ENCODE measurements around the gene FAM204A.

The FAM204A gene

DNA sequence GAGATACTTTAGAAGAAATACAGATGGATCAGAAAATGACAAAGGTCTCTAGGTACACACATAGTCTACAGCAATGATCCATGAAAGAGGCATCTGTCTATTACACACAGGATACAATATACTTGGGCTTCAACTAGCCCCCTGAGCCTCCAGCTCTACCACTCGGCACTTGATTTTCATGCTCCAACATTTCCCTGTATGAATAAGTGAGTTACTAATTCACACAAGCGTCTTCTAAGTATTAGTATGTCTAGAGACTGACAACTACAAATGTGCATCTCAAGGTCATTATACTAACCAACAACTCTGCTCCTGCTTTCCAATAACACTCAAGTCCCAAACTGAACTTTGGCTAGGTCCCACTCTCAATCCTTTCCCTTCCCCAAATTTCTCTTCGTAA, 8.3 kb downstream of the FAM204A start:
- H3K4me3 ChIP-seq (ENCODE audit: low read depth, low read length): no peak overlapping the region
- TF ChIP-seq, protein P1, sequence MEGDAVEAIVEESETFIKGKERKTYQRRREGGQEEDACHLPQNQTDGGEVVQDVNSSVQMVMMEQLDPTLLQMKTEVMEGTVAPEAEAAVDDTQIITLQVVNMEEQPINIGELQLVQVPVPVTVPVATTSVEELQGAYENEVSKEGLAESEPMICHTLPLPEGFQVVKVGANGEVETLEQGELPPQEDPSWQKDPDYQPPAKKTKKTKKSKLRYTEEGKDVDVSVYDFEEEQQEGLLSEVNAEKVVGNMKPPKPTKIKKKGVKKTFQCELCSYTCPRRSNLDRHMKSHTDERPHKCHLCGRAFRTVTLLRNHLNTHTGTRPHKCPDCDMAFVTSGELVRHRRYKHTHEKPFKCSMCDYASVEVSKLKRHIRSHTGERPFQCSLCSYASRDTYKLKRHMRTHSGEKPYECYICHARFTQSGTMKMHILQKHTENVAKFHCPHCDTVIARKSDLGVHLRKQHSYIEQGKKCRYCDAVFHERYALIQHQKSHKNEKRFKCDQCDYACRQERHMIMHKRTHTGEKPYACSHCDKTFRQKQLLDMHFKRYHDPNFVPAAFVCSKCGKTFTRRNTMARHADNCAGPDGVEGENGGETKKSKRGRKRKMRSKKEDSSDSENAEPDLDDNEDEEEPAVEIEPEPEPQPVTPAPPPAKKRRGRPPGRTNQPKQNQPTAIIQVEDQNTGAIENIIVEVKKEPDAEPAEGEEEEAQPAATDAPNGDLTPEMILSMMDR (IDR thresholded peaks at IDR 0.05; ENCODE audit: borderline replicate concordance, insufficient read depth, low read depth, low read length): no peak

DNA sequence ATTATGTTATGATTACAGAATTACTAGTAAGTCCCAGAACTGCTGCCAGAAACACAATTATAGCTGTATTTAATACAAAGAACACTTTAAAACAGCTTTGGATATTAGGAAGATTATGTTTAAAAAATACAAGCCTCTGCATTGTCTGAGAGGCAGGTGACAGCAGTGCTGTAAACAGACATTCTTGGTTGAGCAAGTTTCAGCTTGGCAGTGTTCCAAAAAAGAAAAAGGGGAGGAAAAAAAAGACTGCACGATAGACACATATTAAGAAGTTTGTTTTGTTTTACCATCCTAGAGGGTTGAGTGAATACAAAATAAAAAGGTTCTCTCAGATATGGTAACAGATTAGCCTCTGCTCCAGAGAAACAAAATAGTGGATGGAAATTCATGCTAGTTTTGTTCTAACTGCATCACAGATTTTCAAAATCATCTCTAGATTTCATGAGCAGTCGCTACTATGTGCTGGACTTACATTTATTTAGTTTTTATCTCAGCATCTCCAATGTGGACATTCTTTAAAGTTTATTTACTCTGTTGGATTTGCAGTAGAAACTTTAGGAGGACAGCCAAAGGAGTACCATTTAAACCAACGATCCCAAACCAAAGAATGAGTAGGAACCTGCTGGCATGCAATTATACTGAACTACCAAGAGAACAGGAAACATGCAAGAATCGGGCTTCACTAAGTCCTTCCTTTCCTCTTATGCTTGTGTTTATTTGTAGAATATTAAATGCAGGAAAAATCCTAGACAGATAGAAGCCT, 9.0 kb downstream of the FAM204A start:
- no peak overlapping the region for H3K4me3 ChIP-seq (ENCODE audit: low read depth, low read length)
- TF ChIP-seq, protein P1 (IDR thresholded peaks at IDR 0.05; ENCODE audit: borderline replicate concordance, insufficient read depth, low read depth, low read length): no peak

DNA sequence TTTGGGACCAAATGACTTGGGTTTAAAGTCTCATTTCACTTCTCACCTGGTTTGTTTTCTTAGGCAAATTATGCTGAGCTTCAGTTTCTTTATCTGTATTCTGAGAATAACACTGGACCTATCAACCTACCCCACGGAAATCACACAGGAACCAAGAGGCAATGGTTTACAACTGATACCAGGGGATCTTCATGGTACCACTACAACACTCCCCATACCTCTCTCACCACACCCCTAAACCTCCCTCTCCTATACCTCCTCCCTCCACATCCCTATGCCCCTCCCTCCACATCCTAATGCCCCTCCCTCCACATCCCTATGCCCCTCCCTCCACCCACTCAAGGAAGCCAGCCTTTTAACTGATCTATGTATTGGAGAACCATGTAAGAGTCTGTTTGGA, 9.9 kb downstream of the FAM204A start:
- TF ChIP-seq, protein P1 (IDR thresholded peaks at IDR 0.05; ENCODE audit: borderline replicate concordance, insufficient read depth, low read depth, low read length): no peak
- H3K4me3 ChIP-seq (ENCODE audit: low read depth, low read length): no peak overlapping the region

DNA sequence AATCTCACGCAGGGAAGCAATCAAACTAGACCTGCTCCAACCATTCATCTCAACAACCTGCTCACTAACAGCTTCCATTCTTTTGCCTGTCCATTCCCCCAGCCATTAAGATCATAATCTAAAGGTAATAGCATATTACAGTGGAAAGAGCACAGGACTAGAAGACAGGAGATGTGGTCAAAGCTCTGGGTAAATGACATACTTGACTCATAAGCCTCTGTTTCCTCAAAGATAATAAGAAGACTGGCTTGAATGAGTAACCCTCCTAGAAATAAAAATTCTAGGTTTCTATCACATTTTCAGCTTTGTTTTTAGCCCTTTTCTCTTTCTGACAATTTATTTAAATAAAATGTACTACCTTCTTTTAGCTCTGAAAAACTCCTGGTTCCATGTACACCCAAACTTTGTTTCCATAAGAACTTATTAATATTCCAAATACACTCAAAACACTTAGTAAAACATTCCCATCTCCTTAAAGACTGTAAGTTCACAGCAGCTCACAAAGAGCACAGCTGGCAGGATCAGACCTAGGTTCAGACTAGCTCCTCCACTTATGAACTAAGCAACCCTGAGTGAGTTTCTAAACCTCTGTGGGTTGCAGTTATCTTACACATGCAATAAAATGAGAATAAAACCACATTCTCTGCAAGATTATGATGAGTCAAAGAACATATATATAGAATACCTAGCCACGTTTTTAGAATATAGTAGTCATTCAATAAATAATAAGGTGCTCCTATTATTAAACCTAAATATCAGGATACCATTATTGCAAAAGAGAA, 11.6 kb downstream of the FAM204A start:
- no peak overlapping the region for H3K4me3 ChIP-seq (ENCODE audit: low read depth, low read length)

DNA sequence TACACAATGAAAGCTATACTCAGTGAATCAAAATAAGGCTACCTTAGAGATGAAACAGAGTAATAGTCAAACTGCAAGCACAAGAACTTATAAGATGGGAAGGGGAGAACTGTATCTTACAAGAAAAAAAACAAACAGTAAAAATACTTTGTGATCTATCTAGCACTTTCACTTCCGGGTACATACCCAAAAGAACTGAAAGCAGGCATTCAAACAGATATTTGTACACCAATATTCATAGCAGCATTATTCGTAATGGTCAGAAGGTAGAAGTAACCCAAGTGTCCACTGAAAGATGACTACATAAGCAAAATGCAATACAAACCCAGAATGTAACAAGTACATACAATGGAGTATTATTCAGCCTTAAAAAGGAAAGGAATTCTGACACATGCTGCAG, 18.0 kb downstream of the FAM204A start:
- TF ChIP-seq, protein P1 (IDR thresholded peaks at IDR 0.05; ENCODE audit: borderline replicate concordance, insufficient read depth, low read depth, low read length): no peak
- no peak overlapping the region for H3K4me3 ChIP-seq (ENCODE audit: low read depth, low read length)

More for the DNA sequence above, 11.6 kb downstream of the FAM204A start:
- TF ChIP-seq, protein P1 (IDR thresholded peaks at IDR 0.05; ENCODE audit: borderline replicate concordance, insufficient read depth, low read depth, low read length): no peak

DNA sequence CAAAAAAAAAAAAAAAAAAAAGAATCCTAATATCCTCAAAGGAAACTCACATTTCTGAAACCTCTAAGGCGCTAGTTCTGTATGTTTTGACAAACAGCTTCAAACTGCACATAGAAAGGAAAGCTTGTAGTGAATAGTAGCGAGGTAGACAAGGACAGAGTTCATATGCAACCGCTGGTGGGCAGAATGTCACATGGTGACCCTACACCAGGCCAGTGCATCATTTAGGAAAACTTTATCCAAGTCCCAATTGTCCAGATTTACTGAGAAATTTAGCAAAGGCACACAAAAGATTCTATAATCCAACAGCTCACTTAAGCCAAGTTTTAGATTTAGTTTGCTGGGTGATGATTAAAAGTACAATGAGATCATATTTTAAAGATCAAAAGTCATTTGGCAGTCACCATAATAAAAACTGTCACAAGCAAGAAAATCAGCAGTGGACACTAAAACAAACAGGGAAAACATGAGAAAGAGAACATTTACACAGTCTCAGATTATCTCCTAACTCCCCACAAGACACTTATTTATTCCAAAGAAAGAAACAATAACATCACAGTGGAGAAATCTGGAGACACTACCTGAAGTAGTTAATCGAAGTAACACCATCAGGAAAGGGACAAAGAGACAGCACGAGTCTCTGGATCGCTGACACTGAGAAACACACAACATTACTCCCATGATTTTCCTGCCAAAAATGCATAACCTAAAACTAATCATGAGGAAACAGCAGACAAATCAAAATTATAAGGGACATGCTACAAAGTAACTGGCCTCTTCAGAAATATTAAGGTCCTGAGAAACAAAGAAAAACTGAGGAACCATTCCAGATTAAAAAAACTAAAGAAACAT, 20.2 kb downstream of the FAM204A start:
- TF ChIP-seq, protein P1 (IDR thresholded peaks at IDR 0.05; ENCODE audit: borderline replicate concordance, insufficient read depth, low read depth, low read length): no peak
- H3K4me3 ChIP-seq (ENCODE audit: low read depth, low read length): no peak overlapping the region
